HCT116 (cell line): Measurements from ENCODE around the gene RBCK1. TPM values are rescaled to one million over a fixed set of nuclear protein-coding genes. Genes with fewer than 3 reads are reported as not detected.

Experiments used
- FOSL1 ChIP-seq: IDR thresholded peaks from 2 replicates; pipeline ENCODE4 v1.6.1; 2012; ENCODE audit warnings: low read depth
- POLR2A ChIP-seq: IDR thresholded peaks from 2 replicates; pipeline ENCODE4 v1.7.0; 2011; ENCODE audit warnings: borderline replicate concordance; ENCODE audit not compliant: insufficient read depth, insufficient read length; ENCODE audit errors: extremely low read depth
- YY1 ChIP-seq: IDR thresholded peaks from 2 replicates; pipeline ENCODE4 v1.6.1; 2011; ENCODE audit warnings: low read length, low read depth, moderate library complexity, mild to moderate bottlenecking; ENCODE audit not compliant: insufficient replicate concordance; ENCODE audit errors: extremely low read depth
- total RNA-seq: library from RNA; stranded (reverse); gene quantifications from one replicate; pipeline ENCODE4 v1.2.1, GENCODE V29; 2021; ENCODE audit not compliant: unreplicated experiment
- TF ChIP-seq, protein P1 (sequence below), 3 experiments: fragments of 200-600 bp in 1 of 3; sonication (generic) in 1 of 3; IDR thresholded peaks in 2 of 3; conservative IDR thresholded peaks in 1 of 3; 2 replicates each; pipeline ENCODE4 v1.5.1; 2012 to 2017; ENCODE audit warnings: low read depth in 2 of 3, low read length in 2 of 3, antibody characterized with exemption in 1 of 3, borderline replicate concordance in 1 of 3, control low read depth in 1 of 3, mild to moderate bottlenecking in 1 of 3, mixed read lengths in 1 of 3, mixed run types in 1 of 3, moderate library complexity in 1 of 3; ENCODE audit not compliant: insufficient read depth in 1 of 3
- TF ChIP-seq, protein P2 (sequence below): IDR thresholded peaks from 2 replicates; pipeline ENCODE4 v1.6.1; 2012
- TF ChIP-seq, protein P3 (sequence below): IDR thresholded peaks from 2 replicates; pipeline ENCODE4 v1.6.1; 2012; ENCODE audit warnings: low read depth
- TF ChIP-seq, protein P4 (sequence below): IDR thresholded peaks from 2 replicates; pipeline ENCODE4 v1.6.1; 2011; ENCODE audit warnings: mild to moderate bottlenecking, low read length, moderate library complexity; ENCODE audit not compliant: insufficient replicate concordance; ENCODE audit errors: extremely low read depth

Gene RBCK1
- total RNA-seq, 1 experiment from 2014 or later, result 180 TPM

DNA sequence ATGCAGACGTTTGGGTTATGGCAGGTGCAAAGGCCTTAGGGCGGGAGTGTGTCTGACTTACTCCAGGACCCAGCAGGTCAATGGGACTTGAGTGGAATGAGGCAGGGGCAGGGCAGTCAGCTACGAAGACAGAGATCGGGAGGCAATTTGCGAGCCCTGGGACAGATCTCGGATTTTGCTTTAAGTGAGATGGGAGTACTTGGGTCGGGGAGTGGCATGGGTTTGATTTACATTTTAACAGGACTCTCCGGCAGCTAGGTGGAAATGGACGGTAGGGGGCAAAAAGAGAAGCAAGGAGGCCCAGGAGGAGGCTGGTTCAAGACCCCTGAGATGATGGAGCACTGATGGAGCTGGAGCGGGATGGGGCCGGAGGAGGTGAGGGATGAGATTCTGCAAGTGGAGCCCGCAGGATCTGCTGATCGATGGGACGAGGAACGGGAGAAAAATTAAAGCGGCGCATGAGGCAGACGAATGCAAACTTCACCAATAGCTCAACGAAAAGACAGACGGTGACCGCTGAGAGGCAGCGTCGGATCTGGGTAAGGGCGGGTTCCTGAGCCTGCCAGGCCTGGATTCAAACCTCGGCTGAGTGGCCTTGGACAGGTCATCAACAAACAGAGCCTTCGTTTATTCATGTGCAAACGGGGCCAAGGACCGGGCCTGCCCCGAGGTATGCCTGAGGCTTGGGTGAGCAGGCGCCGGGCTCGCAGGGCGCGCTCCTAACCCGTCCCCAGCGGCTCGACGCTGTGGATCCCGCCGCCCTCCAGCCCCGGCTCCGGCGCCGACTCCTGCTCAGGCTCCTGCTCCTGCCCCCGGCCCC lies 756 bp upstream of the RBCK1 start (continued):
- TF ChIP-seq, protein P1, sequence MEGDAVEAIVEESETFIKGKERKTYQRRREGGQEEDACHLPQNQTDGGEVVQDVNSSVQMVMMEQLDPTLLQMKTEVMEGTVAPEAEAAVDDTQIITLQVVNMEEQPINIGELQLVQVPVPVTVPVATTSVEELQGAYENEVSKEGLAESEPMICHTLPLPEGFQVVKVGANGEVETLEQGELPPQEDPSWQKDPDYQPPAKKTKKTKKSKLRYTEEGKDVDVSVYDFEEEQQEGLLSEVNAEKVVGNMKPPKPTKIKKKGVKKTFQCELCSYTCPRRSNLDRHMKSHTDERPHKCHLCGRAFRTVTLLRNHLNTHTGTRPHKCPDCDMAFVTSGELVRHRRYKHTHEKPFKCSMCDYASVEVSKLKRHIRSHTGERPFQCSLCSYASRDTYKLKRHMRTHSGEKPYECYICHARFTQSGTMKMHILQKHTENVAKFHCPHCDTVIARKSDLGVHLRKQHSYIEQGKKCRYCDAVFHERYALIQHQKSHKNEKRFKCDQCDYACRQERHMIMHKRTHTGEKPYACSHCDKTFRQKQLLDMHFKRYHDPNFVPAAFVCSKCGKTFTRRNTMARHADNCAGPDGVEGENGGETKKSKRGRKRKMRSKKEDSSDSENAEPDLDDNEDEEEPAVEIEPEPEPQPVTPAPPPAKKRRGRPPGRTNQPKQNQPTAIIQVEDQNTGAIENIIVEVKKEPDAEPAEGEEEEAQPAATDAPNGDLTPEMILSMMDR (IDR thresholded peaks at IDR 0.05 in 2 of 3, conservative IDR thresholded peaks at IDR 0.05 in 1 of 3; ENCODE audit: borderline replicate concordance in 1 of 3, insufficient read depth in 1 of 3, low read depth in 2 of 3, low read length in 2 of 3), result peak in 2 of 3 experiments; percentile 36 to 51; a peak in 3 of 6 replicates
- TF ChIP-seq, protein P2, sequence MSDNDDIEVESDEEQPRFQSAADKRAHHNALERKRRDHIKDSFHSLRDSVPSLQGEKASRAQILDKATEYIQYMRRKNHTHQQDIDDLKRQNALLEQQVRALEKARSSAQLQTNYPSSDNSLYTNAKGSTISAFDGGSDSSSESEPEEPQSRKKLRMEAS, result peak; percentile 55
- TF ChIP-seq POLR2A (peak; percentile 76), FOSL1 (no peak), YY1 (no peak)
- TF ChIP-seq, protein P3, sequence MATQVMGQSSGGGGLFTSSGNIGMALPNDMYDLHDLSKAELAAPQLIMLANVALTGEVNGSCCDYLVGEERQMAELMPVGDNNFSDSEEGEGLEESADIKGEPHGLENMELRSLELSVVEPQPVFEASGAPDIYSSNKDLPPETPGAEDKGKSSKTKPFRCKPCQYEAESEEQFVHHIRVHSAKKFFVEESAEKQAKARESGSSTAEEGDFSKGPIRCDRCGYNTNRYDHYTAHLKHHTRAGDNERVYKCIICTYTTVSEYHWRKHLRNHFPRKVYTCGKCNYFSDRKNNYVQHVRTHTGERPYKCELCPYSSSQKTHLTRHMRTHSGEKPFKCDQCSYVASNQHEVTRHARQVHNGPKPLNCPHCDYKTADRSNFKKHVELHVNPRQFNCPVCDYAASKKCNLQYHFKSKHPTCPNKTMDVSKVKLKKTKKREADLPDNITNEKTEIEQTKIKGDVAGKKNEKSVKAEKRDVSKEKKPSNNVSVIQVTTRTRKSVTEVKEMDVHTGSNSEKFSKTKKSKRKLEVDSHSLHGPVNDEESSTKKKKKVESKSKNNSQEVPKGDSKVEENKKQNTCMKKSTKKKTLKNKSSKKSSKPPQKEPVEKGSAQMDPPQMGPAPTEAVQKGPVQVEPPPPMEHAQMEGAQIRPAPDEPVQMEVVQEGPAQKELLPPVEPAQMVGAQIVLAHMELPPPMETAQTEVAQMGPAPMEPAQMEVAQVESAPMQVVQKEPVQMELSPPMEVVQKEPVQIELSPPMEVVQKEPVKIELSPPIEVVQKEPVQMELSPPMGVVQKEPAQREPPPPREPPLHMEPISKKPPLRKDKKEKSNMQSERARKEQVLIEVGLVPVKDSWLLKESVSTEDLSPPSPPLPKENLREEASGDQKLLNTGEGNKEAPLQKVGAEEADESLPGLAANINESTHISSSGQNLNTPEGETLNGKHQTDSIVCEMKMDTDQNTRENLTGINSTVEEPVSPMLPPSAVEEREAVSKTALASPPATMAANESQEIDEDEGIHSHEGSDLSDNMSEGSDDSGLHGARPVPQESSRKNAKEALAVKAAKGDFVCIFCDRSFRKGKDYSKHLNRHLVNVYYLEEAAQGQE, result no peak
- TF ChIP-seq, protein P4, sequence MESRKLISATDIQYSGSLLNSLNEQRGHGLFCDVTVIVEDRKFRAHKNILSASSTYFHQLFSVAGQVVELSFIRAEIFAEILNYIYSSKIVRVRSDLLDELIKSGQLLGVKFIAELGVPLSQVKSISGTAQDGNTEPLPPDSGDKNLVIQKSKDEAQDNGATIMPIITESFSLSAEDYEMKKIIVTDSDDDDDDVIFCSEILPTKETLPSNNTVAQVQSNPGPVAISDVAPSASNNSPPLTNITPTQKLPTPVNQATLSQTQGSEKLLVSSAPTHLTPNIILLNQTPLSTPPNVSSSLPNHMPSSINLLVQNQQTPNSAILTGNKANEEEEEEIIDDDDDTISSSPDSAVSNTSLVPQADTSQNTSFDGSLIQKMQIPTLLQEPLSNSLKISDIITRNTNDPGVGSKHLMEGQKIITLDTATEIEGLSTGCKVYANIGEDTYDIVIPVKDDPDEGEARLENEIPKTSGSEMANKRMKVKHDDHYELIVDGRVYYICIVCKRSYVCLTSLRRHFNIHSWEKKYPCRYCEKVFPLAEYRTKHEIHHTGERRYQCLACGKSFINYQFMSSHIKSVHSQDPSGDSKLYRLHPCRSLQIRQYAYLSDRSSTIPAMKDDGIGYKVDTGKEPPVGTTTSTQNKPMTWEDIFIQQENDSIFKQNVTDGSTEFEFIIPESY, result no peak
